ENCODE data around the gene CRISPLD2. TPM values are rescaled to one million over a fixed set of nuclear protein-coding genes. Genes with fewer than 3 reads are reported as not detected.

CRISPLD2 gene
- total and polyA plus RNA-seq, 7 experiments from 2014 or later = 0.38 to 14.4 (median 0.82) TPM

DNA sequence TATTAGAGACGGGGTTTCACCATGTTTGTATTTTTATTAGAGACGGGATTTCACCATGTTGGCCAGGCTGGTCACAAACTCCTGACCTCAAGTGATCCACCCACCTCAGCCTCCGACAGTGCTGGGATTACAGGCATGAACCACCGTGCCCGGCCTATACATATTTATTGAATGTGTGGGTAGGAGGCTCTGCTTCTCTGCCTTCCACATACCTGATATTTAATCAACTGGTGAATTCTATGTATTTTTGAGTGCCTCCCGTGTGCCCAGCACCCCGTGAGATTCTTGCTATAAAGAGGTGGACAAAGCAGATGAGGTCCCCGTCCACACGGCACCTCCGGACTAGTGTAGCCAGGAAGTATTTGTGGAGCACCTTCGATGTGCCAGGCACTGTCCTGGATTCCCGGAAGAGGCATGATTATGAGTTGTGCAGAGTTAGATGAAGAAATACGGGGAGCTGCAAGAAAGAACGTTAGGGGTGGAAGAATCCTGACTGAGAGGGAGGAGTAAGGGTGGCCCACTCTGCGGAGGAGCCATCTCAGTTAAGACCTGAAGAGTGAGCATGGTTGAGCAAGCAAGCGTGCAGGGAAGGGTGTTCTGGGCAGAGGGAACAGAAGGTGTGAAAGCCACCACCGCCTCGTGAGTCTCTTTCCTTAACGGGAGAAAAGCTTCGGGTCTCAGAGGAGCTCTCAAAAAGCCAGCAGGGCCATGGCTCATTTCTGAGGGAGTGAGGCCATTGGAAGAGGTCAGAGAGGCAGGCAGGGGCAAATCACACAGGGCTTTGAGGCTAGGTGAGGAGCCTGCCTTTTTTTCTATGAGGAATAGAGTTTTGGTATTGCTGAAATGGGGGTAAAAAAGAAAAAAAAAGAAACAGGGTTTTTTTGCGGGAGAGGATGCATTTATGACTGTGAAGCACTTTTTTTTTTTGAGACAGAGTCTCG is 21.2 kb downstream of the CRISPLD2 start:
- no peaks in the 10 kb centered on the region for H3K4me1 ChIP-seq (ENCODE audit: control insufficient read depth in 2 of 2, insufficient read depth in 2 of 2, low read length in 2 of 2)
- no peak for DNase-seq
- Mint-ChIP-seq H3K9me3 (no peaks in the 10 kb centered on the region), H3K36me3 (no peaks in the 10 kb centered on the region), H3K4me1 (peaks cover 0 to 18% (median 11%) of the 10 kb centered on the region in 7 donors), H3K27ac (peak overlapping the region in 1 of 9 donors; percentile 59), H3K4me3 (peak overlapping the region in 5 of 10 donors; percentile 3 to 64 (median 21)), H3K27me3 (peaks cover 14 to 52% (median 26%) of the 10 kb centered on the region in 5 donors)
- ATAC-seq = no peak
- H3K27ac ChIP-seq (ENCODE audit: low read depth, low read length) = no peak overlapping the region
- ChIA-PET POLR2A (no interaction called here), CTCF (no interaction called here)
- H3K36me3 ChIP-seq (ENCODE audit: control insufficient read depth in 2 of 3, insufficient read depth in 3 of 3, low read length in 3 of 3) = no peaks in the 10 kb centered on the region
- H3K9me3 ChIP-seq (ENCODE audit: control insufficient read depth in 2 of 3, low read length in 3 of 3) = no peaks in the 10 kb centered on the region
- no peak overlapping the region for H3K4me3 ChIP-seq (ENCODE audit: low read length)
- no peaks in the 10 kb centered on the region for H3K27me3 ChIP-seq (ENCODE audit: control insufficient read depth in 2 of 2, insufficient read depth in 2 of 2, low read length in 2 of 2)
- intact Hi-C loops (cut with micrococcal nuclease) = no loop called here

- H3K27ac Mint-ChIP-seq = no peak overlapping the region
- Histone ChIP-seq H3K4me3 (ENCODE audit: low read length) (no peak overlapping the region), H3K27ac (ENCODE audit: low read depth, low read length) (no peak overlapping the region), H3K36me3 (ENCODE audit: control insufficient read depth in 2 of 3, insufficient read depth in 3 of 3, low read length in 3 of 3) (no peaks in the 10 kb centered on the region), H3K27me3 (ENCODE audit: control insufficient read depth in 2 of 2, insufficient read depth in 2 of 2, low read length in 2 of 2) (no peaks in the 10 kb centered on the region), H3K4me1 (ENCODE audit: control insufficient read depth in 2 of 2, insufficient read depth in 2 of 2, low read length in 2 of 2) (no peaks in the 10 kb centered on the region), H3K9me3 (ENCODE audit: control insufficient read depth in 2 of 3, low read length in 3 of 3) (no peaks in the 10 kb centered on the region)
- H3K4me1 Mint-ChIP-seq = peaks cover 0 to 18% (median 11%) of the 10 kb centered on the region in 7 donors
- peaks cover 14 to 52% (median 30%) of the 10 kb centered on the region in 5 donors for H3K27me3 Mint-ChIP-seq
- intact Hi-C loops (cut with micrococcal nuclease) = no loop called here
- no peaks in the 10 kb centered on the region for H3K36me3 Mint-ChIP-seq
- ChIA-PET CTCF (no interaction called here), POLR2A (no interaction called here)
- no peak for DNase-seq
- no peaks in the 10 kb centered on the region for H3K9me3 Mint-ChIP-seq
- ATAC-seq = no peak
- peak overlapping the region in 7 of 10 donors; percentile 21 to 64 (median 54) for H3K4me3 Mint-ChIP-seq
These were observed 22.1 kb downstream of the CRISPLD2 start for GRCh38 chr16:84841787-84842300.

DNA sequence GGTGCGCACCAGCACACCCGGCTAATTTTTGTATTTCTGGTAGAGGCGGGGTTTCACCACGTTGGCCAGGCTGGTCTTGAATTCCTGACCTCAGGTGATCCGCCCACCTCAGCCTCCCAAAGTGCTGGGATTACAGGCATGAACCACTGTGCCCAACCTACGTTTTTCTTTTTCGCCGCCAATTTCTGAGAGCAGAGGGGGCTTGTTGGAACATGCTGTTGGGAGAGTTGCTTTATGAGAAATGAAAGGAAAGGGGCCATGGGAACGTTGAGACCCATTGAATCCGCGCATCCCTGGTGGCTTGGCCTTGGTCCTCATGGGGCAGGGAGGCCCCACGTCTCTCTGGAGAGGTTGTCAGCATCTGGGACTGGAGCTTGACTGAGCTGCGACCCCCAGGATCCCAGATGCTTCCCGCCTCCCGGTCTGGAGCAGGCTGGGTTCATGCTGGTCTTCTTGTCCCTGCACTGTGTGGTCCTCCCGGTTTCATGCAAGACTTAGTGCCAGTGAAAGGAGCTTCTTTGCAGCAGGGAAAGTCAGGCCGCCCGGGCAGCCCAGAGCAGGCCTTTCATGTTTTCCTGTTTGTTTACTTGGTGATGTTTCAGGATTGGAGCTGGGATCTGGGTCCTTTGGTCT is 22.8 kb downstream of the CRISPLD2 start:
- H3K4me1 Mint-ChIP-seq = peaks cover 0 to 18% (median 11%) of the 10 kb centered on the region in 7 donors
- H3K9me3 Mint-ChIP-seq = no peaks in the 10 kb centered on the region
- DNase-seq (no peak), ATAC-seq (no peak)
- H3K4me3 Mint-ChIP-seq = peak overlapping the region in 2 of 10 donors; percentile 40 to 54
- no peaks in the 10 kb centered on the region for H3K27me3 ChIP-seq (ENCODE audit: control insufficient read depth in 2 of 2, insufficient read depth in 2 of 2, low read length in 2 of 2)
- CTCF ChIA-PET = no interaction called here
- H3K4me3 ChIP-seq (ENCODE audit: low read length) = no peak overlapping the region
- H3K9me3 ChIP-seq (ENCODE audit: control insufficient read depth in 2 of 3, low read length in 3 of 3) = no peaks in the 10 kb centered on the region
- intact Hi-C loops (cut with micrococcal nuclease) = no loop called here
- H3K36me3 Mint-ChIP-seq = no peaks in the 10 kb centered on the region
- POLR2A ChIA-PET = no interaction called here
- H3K27ac Mint-ChIP-seq = no peak overlapping the region
- no peaks in the 10 kb centered on the region for H3K36me3 ChIP-seq (ENCODE audit: control insufficient read depth in 2 of 3, insufficient read depth in 3 of 3, low read length in 3 of 3)
- H3K27ac ChIP-seq (ENCODE audit: low read depth, low read length) = no peak overlapping the region
- peaks cover 14 to 52% (median 30%) of the 10 kb centered on the region in 5 donors for H3K27me3 Mint-ChIP-seq
- no peaks in the 10 kb centered on the region for H3K4me1 ChIP-seq (ENCODE audit: control insufficient read depth in 2 of 2, insufficient read depth in 2 of 2, low read length in 2 of 2)

- ChIA-PET POLR2A (no interaction called here), CTCF (no interaction called here)
- DNase-seq (no peak), ATAC-seq (no peak)
- Mint-ChIP-seq H3K36me3 (no peaks in the 10 kb centered on the region), H3K9me3 (no peaks in the 10 kb centered on the region), H3K27ac (no peak overlapping the region), H3K4me1 (peaks cover 0 to 18% (median 11%) of the 10 kb centered on the region in 7 donors), H3K4me3 (no peak overlapping the region), H3K27me3 (peaks cover 14 to 52% (median 31%) of the 10 kb centered on the region in 5 donors)
- H3K9me3 ChIP-seq (ENCODE audit: control insufficient read depth in 2 of 3, low read length in 3 of 3) = no peaks in the 10 kb centered on the region
- H3K27ac ChIP-seq (ENCODE audit: low read depth, low read length) = no peak overlapping the region
- H3K36me3 ChIP-seq (ENCODE audit: control insufficient read depth in 2 of 3, insufficient read depth in 3 of 3, low read length in 3 of 3) = no peaks in the 10 kb centered on the region
- no peaks in the 10 kb centered on the region for H3K4me1 ChIP-seq (ENCODE audit: control insufficient read depth in 2 of 2, insufficient read depth in 2 of 2, low read length in 2 of 2)
- H3K27me3 ChIP-seq (ENCODE audit: control insufficient read depth in 2 of 2, insufficient read depth in 2 of 2, low read length in 2 of 2) = no peaks in the 10 kb centered on the region
- intact Hi-C loops (cut with micrococcal nuclease) = no loop called here
- H3K4me3 ChIP-seq (ENCODE audit: low read length) = no peak overlapping the region
These were observed 23.6 kb downstream of the CRISPLD2 start for GRCh38 chr16:84843149-84844048.

GRCh38 chr16:84844049-84844350 is 24.2 kb downstream of the CRISPLD2 start:
- H3K27me3 Mint-ChIP-seq = peaks cover 11 to 52% (median 31%) of the 10 kb centered on the region in 5 donors
- H3K27ac ChIP-seq (ENCODE audit: low read depth, low read length) = no peak overlapping the region
- H3K4me1 Mint-ChIP-seq = peaks cover 0 to 18% (median 11%) of the 10 kb centered on the region in 7 donors
- H3K9me3 ChIP-seq (ENCODE audit: control insufficient read depth in 2 of 3, low read length in 3 of 3) = no peaks in the 10 kb centered on the region
- no peak overlapping the region for H3K27ac Mint-ChIP-seq
- intact Hi-C loops (cut with micrococcal nuclease) = no loop called here
- H3K27me3 ChIP-seq (ENCODE audit: control insufficient read depth in 2 of 2, insufficient read depth in 2 of 2, low read length in 2 of 2) = no peaks in the 10 kb centered on the region
- ATAC-seq (no peak), DNase-seq (no peak)
- no peaks in the 10 kb centered on the region for H3K9me3 Mint-ChIP-seq
- H3K4me3 Mint-ChIP-seq = no peak overlapping the region
- no peaks in the 10 kb centered on the region for H3K4me1 ChIP-seq (ENCODE audit: control insufficient read depth in 2 of 2, insufficient read depth in 2 of 2, low read length in 2 of 2)
- no peak overlapping the region for H3K4me3 ChIP-seq (ENCODE audit: low read length)
- H3K36me3 ChIP-seq (ENCODE audit: control insufficient read depth in 2 of 3, insufficient read depth in 3 of 3, low read length in 3 of 3) = no peaks in the 10 kb centered on the region
- ChIA-PET POLR2A (no interaction called here), CTCF (no interaction called here)
- no peaks in the 10 kb centered on the region for H3K36me3 Mint-ChIP-seq

DNA sequence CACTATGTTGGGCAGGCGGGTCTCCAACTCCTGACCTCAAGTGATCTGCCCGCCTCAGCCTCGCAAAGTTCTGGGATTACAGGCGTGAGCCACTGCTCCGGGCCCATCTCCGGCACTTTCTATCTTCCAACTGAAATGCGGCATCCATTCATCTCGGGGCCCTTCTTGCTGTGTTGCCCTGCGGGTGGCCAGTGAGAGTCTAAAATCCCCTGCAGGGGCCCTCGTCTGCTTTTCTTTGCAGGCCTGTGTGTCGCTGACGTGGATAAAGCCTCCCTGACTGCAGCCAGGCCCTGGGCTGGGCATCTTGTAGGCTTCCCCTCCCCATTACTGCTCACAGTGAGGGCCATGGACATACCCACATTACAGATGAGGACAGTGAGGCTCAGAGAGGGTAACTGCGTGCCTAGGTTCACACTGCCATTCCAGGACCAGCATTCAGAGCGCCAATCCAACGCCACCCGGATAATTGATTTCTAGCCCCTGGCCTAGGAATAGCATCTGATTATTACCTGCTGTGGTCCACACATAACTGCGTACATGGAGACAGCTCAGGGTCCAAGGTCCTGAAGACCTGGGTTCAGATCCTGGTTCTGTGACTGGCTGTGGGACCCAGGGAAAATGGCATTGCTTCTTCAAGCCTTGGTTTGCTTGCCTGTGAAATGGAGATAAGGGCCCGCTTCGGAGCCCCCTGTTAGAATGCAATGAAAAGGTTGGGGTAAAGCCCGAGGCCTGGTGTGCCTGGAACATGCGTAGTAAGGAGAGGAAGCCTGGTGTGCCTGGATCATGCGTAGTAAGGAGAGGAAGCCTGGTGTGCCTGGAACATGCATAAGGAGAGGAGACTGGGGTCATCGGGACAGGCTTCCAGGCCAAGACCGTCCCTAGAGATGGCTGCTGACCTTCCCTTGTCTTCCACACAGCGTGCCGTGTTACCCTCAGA is 25.0 kb downstream of the CRISPLD2 start:
- H3K36me3 ChIP-seq (ENCODE audit: control insufficient read depth in 2 of 3, insufficient read depth in 3 of 3, low read length in 3 of 3) = no peaks in the 10 kb centered on the region
- ATAC-seq (no peak), DNase-seq (no peak)
- H3K27me3 ChIP-seq (ENCODE audit: control insufficient read depth in 2 of 2, insufficient read depth in 2 of 2, low read length in 2 of 2) = no peaks in the 10 kb centered on the region
- no peaks in the 10 kb centered on the region for H3K9me3 Mint-ChIP-seq
- ChIA-PET CTCF (no interaction called here), POLR2A (no interaction called here)
- intact Hi-C loops (cut with micrococcal nuclease) = no loop called here
- no peaks in the 10 kb centered on the region for H3K36me3 Mint-ChIP-seq
- H3K27me3 Mint-ChIP-seq = peaks cover 10 to 51% (median 31%) of the 10 kb centered on the region in 5 donors
- no peak overlapping the region for H3K27ac Mint-ChIP-seq
- no peaks in the 10 kb centered on the region for H3K9me3 ChIP-seq (ENCODE audit: control insufficient read depth in 2 of 3, low read length in 3 of 3)
- H3K4me1 ChIP-seq (ENCODE audit: control insufficient read depth in 2 of 2, insufficient read depth in 2 of 2, low read length in 2 of 2) = no peaks in the 10 kb centered on the region
- H3K4me3 ChIP-seq (ENCODE audit: low read length) = no peak overlapping the region
- peaks cover 0 to 18% (median 11%) of the 10 kb centered on the region in 7 donors for H3K4me1 Mint-ChIP-seq
- H3K27ac ChIP-seq (ENCODE audit: low read depth, low read length) = no peak overlapping the region
- H3K4me3 Mint-ChIP-seq = no peak overlapping the region

Data from naive thymus-derived CD4-positive, alpha-beta T cell (primary cell).